ENCODE measurements around the gene GFY.
A peak's percentile ranks its signal among the peaks of the same experiment; 100 is the strongest.

Gene GFY

GRCh38 chr19:49428547-49429451, 3.6 kb downstream of the GFY start:
- DNase-seq = no peak

GRCh38 chr19:49430172-49430677, 5.0 kb downstream of the GFY start:
- DNase-seq = no peak

GRCh38 chr19:49430678-49431329, 5.6 kb downstream of the GFY start:
- peak in 1 of 2 experiments; percentile 36 for DNase-seq

- DNase-seq = peak in 1 of 2 experiments; percentile 30
These were observed 6.2 kb downstream of the GFY start for GRCh38 chr19:49431330-49431749.

GRCh38 chr19:49432141-49433073, 7.2 kb downstream of the GFY start:
- no peak for DNase-seq

- DNase-seq = no peak
These were observed 8.2 kb downstream of the GFY start for GRCh38 chr19:49433240-49433901.

- DNase-seq = no peak
These were observed 9.9 kb downstream of the GFY start for GRCh38 chr19:49434907-49435583.

- DNase-seq = no peak
These were observed 10.5 kb downstream of the GFY start for GRCh38 chr19:49435670-49436069.

- peak; percentile 53 for DNase-seq
These were observed 11.3 kb downstream of the GFY start for GRCh38 chr19:49436381-49437017.

GRCh38 chr19:49437231-49437630, 12.0 kb downstream of the GFY start:
- no peak for DNase-seq

GRCh38 chr19:49438261-49438660, 13.1 kb downstream of the GFY start:
- no peak for DNase-seq

- DNase-seq = no peak
These were observed 14.6 kb downstream of the GFY start for GRCh38 chr19:49439836-49440235.

GRCh38 chr19:49440439-49441209, 15.4 kb downstream of the GFY start:
- no peak for DNase-seq

GRCh38 chr19:49441210-49441959, 16.2 kb downstream of the GFY start, which contains the start of gene SLC17A7:
TSS of gene SLC17A7 (minus strand) at chr19:49441527. CDS start at chr19:49441379, 148 bp downstream.
- DNase-seq = peak in 1 of 2 experiments; percentile 42

GRCh38 chr19:49441960-49442350, 16.8 kb downstream of the GFY start:
- DNase-seq = no peak

- no peak for DNase-seq
These were observed 17.2 kb downstream of the GFY start for GRCh38 chr19:49442354-49442753.

- peak in 1 of 2 experiments; percentile 55 for DNase-seq
These were observed 17.7 kb downstream of the GFY start for GRCh38 chr19:49442771-49443365.

GRCh38 chr19:49443366-49444099, 18.3 kb downstream of the GFY start:
- peak; percentile 90 to 92 for DNase-seq
